GM12801 (cell line): ENCODE results near the gene NFATC4.

ENCODE experiments used
- CTCF ChIP-seq: IDR thresholded peaks from one replicate; pipeline ENCODE4 v1.5.1; 2011; ENCODE audit warnings: control low read depth; ENCODE audit not compliant: insufficient read length; ENCODE audit errors: extremely low read depth

Gene NFATC4

DNA sequence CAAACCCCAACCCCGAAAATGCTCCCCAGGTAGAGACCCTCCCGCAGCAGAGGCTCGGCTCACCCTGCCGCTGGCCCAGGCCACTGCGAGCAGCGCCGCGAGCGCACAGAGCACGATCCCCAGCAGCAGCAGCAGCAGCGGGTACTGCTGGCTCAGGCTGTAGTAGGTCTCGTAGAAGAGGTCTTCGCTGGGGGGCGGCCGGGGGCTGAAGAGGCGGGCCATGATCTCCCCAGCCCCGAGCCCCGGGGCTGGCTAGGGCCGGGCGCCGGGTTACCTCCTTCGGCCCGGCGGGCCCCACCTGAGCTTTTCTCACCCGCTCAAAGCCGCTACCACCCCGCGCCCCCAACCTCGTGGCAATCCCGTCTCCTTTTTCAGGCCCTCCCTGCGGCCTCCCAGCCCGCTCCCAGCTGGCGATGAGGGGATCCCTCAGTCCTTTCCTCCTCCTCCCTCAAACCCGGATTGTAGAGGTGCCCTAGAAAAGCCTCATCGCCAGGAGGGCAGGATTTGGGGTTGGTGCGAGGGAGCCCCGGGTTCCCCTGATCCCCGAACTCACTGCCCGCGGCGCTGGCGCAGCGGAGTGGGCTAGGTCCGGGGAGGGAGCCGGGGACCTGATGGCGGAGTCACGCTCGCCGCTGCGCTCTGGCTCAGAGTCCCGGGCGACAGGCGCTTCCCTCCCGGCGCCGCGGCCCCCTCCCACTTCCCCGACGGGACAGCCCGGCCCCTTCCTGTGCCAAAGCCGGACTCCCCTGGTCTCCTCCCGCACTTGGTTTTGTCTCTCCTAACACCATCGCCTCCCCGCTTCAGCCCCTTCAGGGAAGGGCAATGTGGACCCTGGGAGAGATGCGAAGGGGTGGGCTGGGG lies 33.3 kb upstream of the NFATC4 start, which contains the start of gene ADCY4:
Gene ADCY4, minus strand, starts transcription at position 641 of the 861 bp plus-strand sequence. Its CDS starts 419 bp downstream, at position 222.
- TF ChIP-seq CTCF, result no peak

- TF ChIP-seq CTCF, result no peak
Observed at GRCh38 chr14:24335461-24336171, 32.4 kb upstream of the NFATC4 start.

DNA sequence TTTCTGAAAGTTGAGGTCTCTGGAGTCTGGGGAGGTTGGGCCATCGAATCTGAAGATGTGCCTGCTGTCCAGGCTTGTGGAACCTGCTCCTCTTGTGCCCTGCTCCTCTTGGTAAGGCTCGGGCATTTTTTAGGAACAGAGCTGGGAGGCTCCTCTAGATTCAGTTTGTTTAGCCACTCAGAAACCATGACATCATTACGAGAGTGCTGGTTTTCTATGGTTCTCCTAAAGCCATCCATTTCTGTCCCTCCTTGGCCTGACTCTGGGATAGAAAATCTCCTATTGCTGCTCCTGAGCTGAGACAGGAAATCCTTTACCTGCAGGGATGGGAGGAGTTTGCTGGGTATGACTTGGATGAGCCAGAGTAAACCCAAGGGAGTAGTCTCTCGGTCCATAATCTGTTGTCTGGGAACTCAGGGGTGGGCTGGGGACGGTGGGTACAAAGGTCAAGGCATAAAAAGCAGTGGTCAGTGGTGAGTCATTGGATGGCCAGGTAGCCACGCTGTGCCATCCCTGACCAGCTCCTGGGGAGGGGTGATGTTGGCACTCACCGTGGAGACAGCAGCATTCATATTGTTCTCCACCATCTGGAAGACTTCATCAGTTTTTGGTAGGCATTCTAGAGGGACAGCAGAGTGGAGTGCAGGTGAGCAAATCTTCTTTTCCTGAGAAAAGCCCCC lies 30.7 kb upstream of the NFATC4 start:
- TF ChIP-seq CTCF, result no peak

- no peak for TF ChIP-seq CTCF
Observed at GRCh38 chr14:24337824-24338175, 30.2 kb upstream of the NFATC4 start.

DNA sequence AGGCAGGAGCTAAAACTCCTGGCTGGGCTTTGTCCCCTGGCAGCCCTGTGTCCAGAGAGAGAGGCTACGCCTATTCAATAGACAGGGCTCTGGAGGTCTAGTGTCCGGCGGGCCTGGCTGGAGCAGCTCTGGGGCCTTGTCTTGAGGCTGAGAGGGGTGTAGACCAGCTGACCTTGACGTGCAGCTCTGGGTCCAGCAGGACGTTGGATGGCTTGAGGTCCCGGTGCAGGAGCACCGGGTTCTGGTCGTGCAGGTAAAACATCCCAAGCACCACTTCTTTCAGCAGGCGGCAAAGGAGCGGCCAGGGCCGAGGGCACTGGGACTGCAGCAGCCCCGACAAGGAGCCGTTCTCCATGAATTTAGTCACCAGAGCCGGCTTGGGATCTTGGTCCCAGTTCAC lies 29.1 kb upstream of the NFATC4 start:
- TF ChIP-seq CTCF, result no peak

DNA sequence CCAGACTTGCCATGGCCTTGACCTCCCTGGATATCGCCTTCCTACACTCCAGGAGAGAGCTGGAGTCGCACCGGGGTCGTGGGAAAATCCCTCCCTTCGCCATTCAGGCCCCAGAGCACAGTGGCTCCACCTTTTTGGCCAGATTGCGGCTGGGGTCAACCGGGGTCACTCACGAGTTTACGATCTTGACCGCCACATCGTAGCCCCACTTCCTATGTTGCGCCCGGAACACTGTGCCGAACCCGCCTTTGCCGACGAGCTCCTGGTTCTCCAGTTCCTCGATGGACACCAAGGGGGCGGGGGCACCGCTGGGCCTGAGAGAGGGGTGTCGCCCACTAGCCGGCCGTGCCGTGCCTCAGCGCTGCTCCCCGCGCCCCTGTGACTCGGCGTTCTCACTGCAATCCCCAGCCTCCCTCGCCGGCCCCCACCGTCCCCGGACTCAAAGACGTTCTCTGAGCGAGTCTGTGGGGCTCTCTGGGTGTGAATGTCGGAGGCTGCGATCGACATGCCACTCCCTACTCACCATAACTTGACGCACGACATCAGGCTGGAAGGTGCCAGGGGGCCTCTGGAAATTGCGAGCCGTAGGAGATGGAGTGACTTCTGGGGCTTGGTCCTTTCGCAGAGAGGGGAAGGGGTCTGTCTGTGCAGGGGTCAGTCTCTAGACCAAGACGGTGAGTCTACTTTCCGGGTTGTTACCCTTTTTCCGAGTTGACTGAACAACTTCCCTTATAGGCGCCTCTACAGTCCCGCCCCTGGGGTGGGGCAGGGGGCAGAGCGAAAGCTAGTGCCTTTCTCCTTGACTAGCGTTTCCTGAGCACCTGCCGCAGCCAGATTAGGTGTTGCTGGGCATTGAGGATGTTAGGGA lies 28.5 kb upstream of the NFATC4 start, which contains the start of gene RIPK3:
Gene RIPK3, minus strand, starts transcription at position 708 of the 868 bp plus-strand sequence. Its CDS starts 165 bp downstream, at position 543.
- TF ChIP-seq CTCF, result no peak
